ENCODE measurements around the gene SCO2.

Gene SCO2

GRCh38 chr22:50531962-50532674 lies 6.7 kb upstream of the SCO2 start:
- no peaks in the 10 kb centered on the region for H3K27me3 ChIP-seq (ENCODE audit: insufficient read depth, low read length)
- H3K4me2 ChIP-seq (ENCODE audit: low read length), result peak overlapping the region; percentile 85
- H3K9me2 ChIP-seq (ENCODE audit: low read depth, low read length), result no peaks in the 10 kb centered on the region
- no peaks in the 10 kb centered on the region for H4K20me1 ChIP-seq (ENCODE audit: insufficient read depth, low read length)
- no peak overlapping the region for H2AFZ ChIP-seq (ENCODE audit: low read length)
- H3K79me2 ChIP-seq (ENCODE audit: insufficient read depth, low read length), result no peaks in the 10 kb centered on the region
- peak overlapping the region; percentile 34 for H3K27ac ChIP-seq (ENCODE audit: low read depth, low read length, poor library complexity, severe bottlenecking)
- H3K9me3 ChIP-seq (ENCODE audit: low read length), result no peaks in the 10 kb centered on the region
- H3K4me3 ChIP-seq (ENCODE audit: low read depth, low read length, poor library complexity, severe bottlenecking), result peak overlapping the region; percentile 80
- no peaks in the 10 kb centered on the region for H3K36me3 ChIP-seq (ENCODE audit: insufficient read depth, low read length)
- peaks cover 8% of the 10 kb centered on the region for H3F3A ChIP-seq (ENCODE audit: insufficient read depth, low read length)
- H3K9ac ChIP-seq (ENCODE audit: low read length), result peak overlapping the region; percentile 83; the same call in 1 of the 2 replicates
- TF ChIP-seq CTCF (IDR thresholded peaks at IDR 0.05; ENCODE audit: low read length) (no peak), EZH2 (IDR thresholded peaks at IDR 0.05; ENCODE audit: borderline replicate concordance, low read length) (no peak)
- peaks cover 57% of the 10 kb centered on the region for H3K4me1 ChIP-seq (ENCODE audit: insufficient read depth, low read length, severe bottlenecking)

DNA sequence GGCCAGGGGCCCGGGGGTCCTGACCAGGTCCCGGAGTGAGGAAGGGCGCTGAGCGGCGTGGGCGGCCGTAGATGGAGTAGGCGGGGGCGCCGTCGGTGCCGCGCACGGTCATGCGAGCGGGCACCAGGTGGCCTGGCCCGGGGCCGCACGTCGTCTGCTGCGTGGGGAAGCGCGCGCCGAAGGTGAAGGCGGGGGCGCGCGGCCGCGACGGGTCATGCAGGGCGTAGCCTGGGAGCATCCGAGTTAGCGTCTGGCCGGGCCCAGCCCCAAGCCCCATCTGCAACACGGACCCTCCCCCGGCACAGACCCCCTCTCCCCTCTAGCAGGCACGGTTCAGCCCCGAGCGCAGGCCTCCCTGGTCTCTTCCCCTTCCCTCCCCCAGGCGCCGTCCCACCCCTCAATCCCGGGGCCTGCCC lies 6.2 kb upstream of the SCO2 start:
- H4K20me1 ChIP-seq (ENCODE audit: insufficient read depth, low read length), result no peaks in the 10 kb centered on the region
- peak overlapping the region; percentile 60 for H3K27ac ChIP-seq (ENCODE audit: low read depth, low read length, poor library complexity, severe bottlenecking)
- peak overlapping the region; percentile 80 for H3K4me3 ChIP-seq (ENCODE audit: low read depth, low read length, poor library complexity, severe bottlenecking)
- peak overlapping the region; percentile 83 for H3K9ac ChIP-seq (ENCODE audit: low read length)
- peaks cover 61% of the 10 kb centered on the region for H3K4me1 ChIP-seq (ENCODE audit: insufficient read depth, low read length, severe bottlenecking)
- TF ChIP-seq CTCF (IDR thresholded peaks at IDR 0.05; ENCODE audit: low read length) (no peak), EZH2 (IDR thresholded peaks at IDR 0.05; ENCODE audit: borderline replicate concordance, low read length) (no peak)
- H3K9me3 ChIP-seq (ENCODE audit: low read length), result no peaks in the 10 kb centered on the region
- peak overlapping the region; percentile 85 for H3K4me2 ChIP-seq (ENCODE audit: low read length)
- H2AFZ ChIP-seq (ENCODE audit: low read length), result no peak overlapping the region
- no peaks in the 10 kb centered on the region for H3K9me2 ChIP-seq (ENCODE audit: low read depth, low read length)
- H3K27me3 ChIP-seq (ENCODE audit: insufficient read depth, low read length), result no peaks in the 10 kb centered on the region
- peaks cover 8% of the 10 kb centered on the region for H3F3A ChIP-seq (ENCODE audit: insufficient read depth, low read length)
- H3K79me2 ChIP-seq (ENCODE audit: insufficient read depth, low read length), result no peaks in the 10 kb centered on the region
- no peaks in the 10 kb centered on the region for H3K36me3 ChIP-seq (ENCODE audit: insufficient read depth, low read length)

GRCh38 chr22:50530877-50531545 lies 5.6 kb upstream of the SCO2 start:
- H3K79me2 ChIP-seq (ENCODE audit: insufficient read depth, low read length), result no peaks in the 10 kb centered on the region
- no peaks in the 10 kb centered on the region for H3K9me2 ChIP-seq (ENCODE audit: low read depth, low read length)
- TF ChIP-seq CTCF (IDR thresholded peaks at IDR 0.05; ENCODE audit: low read length), result no peak
- TF ChIP-seq EZH2 (IDR thresholded peaks at IDR 0.05; ENCODE audit: borderline replicate concordance, low read length), result no peak
- H2AFZ ChIP-seq (ENCODE audit: low read length), result no peak overlapping the region
- peaks cover 5% of the 10 kb centered on the region for H3F3A ChIP-seq (ENCODE audit: insufficient read depth, low read length)
- peak overlapping the region; percentile 80 for H3K4me3 ChIP-seq (ENCODE audit: low read depth, low read length, poor library complexity, severe bottlenecking)
- H3K27ac ChIP-seq (ENCODE audit: low read depth, low read length, poor library complexity, severe bottlenecking), result peak overlapping the region; percentile 60
- H3K9me3 ChIP-seq (ENCODE audit: low read length), result no peaks in the 10 kb centered on the region
- no peaks in the 10 kb centered on the region for H3K36me3 ChIP-seq (ENCODE audit: insufficient read depth, low read length)
- H3K4me2 ChIP-seq (ENCODE audit: low read length), result peak overlapping the region; percentile 85
- peaks cover 63% of the 10 kb centered on the region for H3K4me1 ChIP-seq (ENCODE audit: insufficient read depth, low read length, severe bottlenecking)
- H4K20me1 ChIP-seq (ENCODE audit: insufficient read depth, low read length), result no peaks in the 10 kb centered on the region
- no peaks in the 10 kb centered on the region for H3K27me3 ChIP-seq (ENCODE audit: insufficient read depth, low read length)
- H3K9ac ChIP-seq (ENCODE audit: low read length), result peak overlapping the region; percentile 83

Data from OCI-LY1 (cell line).